K562 (cell line): ENCODE data around the gene NFE2. TPM values are rescaled to one million over a fixed set of nuclear protein-coding genes. Genes with fewer than 3 reads are reported as not detected.

Experiments
- ATAC-seq: fragments of 200-7000 bp; cut with Tn5 transposase; 3 replicates; pipeline ENCODE4 v1.9.1; 2020; ENCODE audit warnings: moderate library complexity
- BruUV-seq: library from RNA; stranded (reverse); fragments of 400-500 nt; replicated peaks from 2 replicates; lab custom pipeline; 2021; lab: Mats Ljungman, UMichigan
- CTCF ChIA-PET: fragments of 300-600 bp; formaldehyde crosslinking; extraction: SDS; loops from one replicate; lab custom pipeline; 2021; ENCODE audit warnings: low intra/inter-chr PET ratio; lab: Yijun Ruan, JAX
- POLR2A ChIA-PET: fragments of 300-600, 350-650 bp; sonication (Branson Sonifier 250); formaldehyde crosslinking; extraction: SDS; loops from one replicate; lab custom pipeline; 2021; ENCODE audit warnings: antibody characterized with exemption, inconsistent platforms; lab: Yijun Ruan, JAX
- DNase-seq, 4 experiments: peaks; one replicate each; pipeline versions ENCODE4 v3.0.0 to v3.0.0-alpha.2; 2011 to 2018; ENCODE audit warnings: low spot score in 3 of 4, mixed read lengths in 3 of 4; ENCODE audit errors: extremely low read depth in 1 of 4
- FAIRE-seq: peaks from 2 replicates; lab custom pipeline; 2011; peaks lifted over from hg19 to GRCh38; lab: Jason Lieb, UNC
- H2AFZ ChIP-seq: 2 replicates; pipeline ENCODE4 v1.6.0; 2011; ENCODE audit warnings: low read depth, low read length, control low read depth, inconsistent platforms
- H3K27ac ChIP-seq: fragments of 200-600 bp; 3 replicates; pipeline ENCODE4 v1.8.0; 2011; ENCODE audit warnings: low read depth, mild to moderate bottlenecking, control low read depth, inconsistent platforms, low read length, moderate library complexity, mixed read lengths; ENCODE audit errors: extremely low read depth
- H3K27me3 ChIP-seq, 2 experiments: fragments of 300-600 bp in 1 of 2; 2 replicates in 1 of 2; 3 replicates in 1 of 2; pipeline versions ENCODE4 v1.6.0 to v1.8.0; 2011; ENCODE audit warnings: inconsistent platforms in 2 of 2, low read length in 2 of 2, mild to moderate bottlenecking in 1 of 2, mixed read lengths in 1 of 2, moderate library complexity in 1 of 2; ENCODE audit not compliant: control insufficient read depth in 2 of 2, insufficient read depth in 2 of 2
- H3K36me3 ChIP-seq: fragments of 300-600 bp; 3 replicates; pipeline ENCODE4 v1.8.0; 2011; ENCODE audit warnings: mild to moderate bottlenecking, low read length, inconsistent platforms; ENCODE audit not compliant: control insufficient read depth, insufficient read depth
- H3K4me1 ChIP-seq, 2 experiments: fragments of 200-600 bp in 1 of 2; replicated peaks in 1 of 2; 2 replicates in 1 of 2; 3 replicates in 1 of 2; pipeline versions ENCODE4 v1.5.1 to v1.8.0; 2011; ENCODE audit warnings: inconsistent platforms in 2 of 2, low read length in 2 of 2, mild to moderate bottlenecking in 1 of 2, mixed read lengths in 1 of 2, moderate library complexity in 1 of 2; ENCODE audit not compliant: control insufficient read depth in 2 of 2, insufficient read depth in 2 of 2
- H3K4me2 ChIP-seq: 2 replicates; pipeline ENCODE4 v1.6.1; 2011; ENCODE audit warnings: low read length, control low read depth, inconsistent platforms, mixed read lengths; ENCODE audit not compliant: insufficient read depth
- H3K4me3 ChIP-seq: fragments of 200-600 bp; sonication (generic), shearing (Covaris generic); 2 replicates; pipeline ENCODE4 v1.5.1; 2016; ENCODE audit warnings: control low read depth, inconsistent platforms
- H3K79me2 ChIP-seq: fragments of 200-600 bp; 3 replicates; pipeline ENCODE4 v1.8.0; 2011; ENCODE audit warnings: low read length, inconsistent platforms; ENCODE audit not compliant: control insufficient read depth, insufficient read depth
- H3K9ac ChIP-seq, 2 experiments: 2 replicates each; pipeline versions ENCODE4 v1.6.0 to v1.6.1; 2011; ENCODE audit warnings: low read depth in 2 of 2, low read length in 2 of 2, control low read depth in 1 of 2, inconsistent platforms in 1 of 2, mild to moderate bottlenecking in 1 of 2, mixed read lengths in 1 of 2; ENCODE audit not compliant: insufficient read depth in 1 of 2
- H3K9me1 ChIP-seq: one replicate; pipeline ENCODE4 v1.6.0; 2011; ENCODE audit warnings: inconsistent platforms, mild to moderate bottlenecking, low read length, moderate library complexity; ENCODE audit not compliant: control insufficient read depth, insufficient read depth
- H3K9me3 ChIP-seq: replicated peaks from 2 replicates; pipeline ENCODE4 v1.5.1; 2011; ENCODE audit warnings: low read depth, low read length, inconsistent platforms; ENCODE audit not compliant: control insufficient read depth, insufficient read depth
- H4K20me1 ChIP-seq: replicated peaks from 2 replicates; pipeline ENCODE4 v1.6.1; 2011; ENCODE audit warnings: low read length, inconsistent platforms, mixed read lengths; ENCODE audit not compliant: control insufficient read depth, insufficient read depth
- ADNP ChIP-seq: fragments of 200-800 bp; sonication (Bioruptor generic); IDR thresholded peaks from 2 replicates; pipeline ENCODE4 v1.6.1; 2016; ENCODE audit warnings: missing genetic modification characterization, missing compliant biosample characterization
- DPF2 ChIP-seq: fragments of 450-650 bp; IDR thresholded peaks from 2 replicates; pipeline ENCODE4 v1.6.1; 2016
- HNRNPL ChIP-seq: fragments of 200-400 bp; formaldehyde crosslinking; IDR thresholded peaks from 2 replicates; pipeline ENCODE4 v1.6.1; 2017; ENCODE audit warnings: low read depth, mild to moderate bottlenecking, low read length
- MED1 ChIP-seq: sonication (generic); formaldehyde crosslinking; IDR thresholded peaks from 2 replicates; pipeline ENCODE4 v1.8.1; 2023; ENCODE audit warnings: missing genetic modification reagents, borderline replicate concordance
- NBN ChIP-seq: fragments of 450-650 bp; IDR thresholded peaks from 2 replicates; pipeline ENCODE4 v1.6.1; 2016; ENCODE audit warnings: low read depth, mild to moderate bottlenecking
- NELFE ChIP-seq: IDR thresholded peaks from 2 replicates; pipeline ENCODE4 v1.6.1; 2011; ENCODE audit warnings: mild to moderate bottlenecking; ENCODE audit not compliant: insufficient read depth, insufficient read length
- NFE2 ChIP-seq: IDR thresholded peaks from 2 replicates; pipeline ENCODE4 v1.6.1; 2014; ENCODE audit warnings: antibody characterized with exemption, low read depth
- POLR2AphosphoS2 ChIP-seq: IDR thresholded peaks from 2 replicates; pipeline ENCODE4 v1.6.1; 2012; ENCODE audit warnings: low read length, improper control_type of control experiment
- WGBS: fragments of 100-300 bp; shearing (Covaris generic); methylation state at CpG from one replicate; pipeline ENCODE4 v1.1.6; 2016; ENCODE audit warnings: low coverage, mixed read lengths; ENCODE audit not compliant: insufficient coverage; ENCODE audit errors: missing lambda C conversion rate; 5-methylcytosine and 5-hydroxymethylcytosine counted together
- in situ Hi-C: fragments of 300-500 bp; cut with MboI; formaldehyde crosslinking; loops from 4 replicates; pipeline ENCODE4 v1.15.0; 2018; ENCODE audit warnings: inconsistent platforms, mixed read lengths
- intact Hi-C: fragments of 100-400 bp; cut with micrococcal nuclease; formaldehyde crosslinking; loops from 2 replicates; pipeline ENCODE4 v1.14.2; 2022
- polyA plus RNA-seq, 8 experiments: library from polyadenylated mRNA; depleted of rRNA in 4 of 8; stranded (reverse) in 5 of 8; unstranded in 3 of 8; fragments of >200 nt; fragmentation: Nextera tagmentation in 2 of 8; fragmentation: Illumina TruSeq in 1 of 8; extraction: Ambion mirVana in 2 of 8; extraction: Trizol in 1 of 8; gene quantifications; 2 replicates each; pipeline versions ENCODE4 v1.2.1 to v1.2.3, GENCODE V29; 2011 to 2014; ENCODE audit warnings: inconsistent platforms in 1 of 8, missing spikeins in 1 of 8
- total RNA-seq, 7 experiments: library from RNA; depleted of rRNA in 6 of 7; stranded (reverse); fragments of >200 nt in 6 of 7; fragmentation: Illumina TruSeq in 2 of 7; extraction: Trizol in 2 of 7; gene quantifications; 2 replicates each; pipeline versions ENCODE4 v1.2.1 to v1.2.3, GENCODE V29; 2011 to 2021; ENCODE audit warnings: low replicate concordance in 1 of 7
- TF ChIP-seq, protein P1 (sequence below): IDR thresholded peaks from 2 replicates; pipeline ENCODE4 v1.6.1; 2011; ENCODE audit warnings: borderline replicate concordance, low read depth, mild to moderate bottlenecking, moderate library complexity, low read length; ENCODE audit not compliant: insufficient read depth, poor library complexity, severe bottlenecking
- TF ChIP-seq, protein P2 (sequence below): IDR thresholded peaks from 2 replicates; pipeline ENCODE4 v1.6.1; 2012; ENCODE audit warnings: low read depth, low read length, improper control_type of control experiment, borderline replicate concordance
- TF ChIP-seq, protein P3 (sequence below): sonication (generic); formaldehyde crosslinking; IDR thresholded peaks from 2 replicates; pipeline ENCODE4 v1.8.1; 2023; ENCODE audit warnings: mild to moderate bottlenecking, missing genetic modification reagents
- TF ChIP-seq, protein P4 (sequence below): fragments of 450-650 bp; conservative IDR thresholded peaks from 2 replicates; pipeline ENCODE4 v1.6.1; 2016; ENCODE audit warnings: missing genetic modification characterization, low read depth, mild to moderate bottlenecking, missing compliant biosample characterization, moderate library complexity
- TF ChIP-seq, protein P5 (sequence below): sonication (generic); formaldehyde crosslinking; IDR thresholded peaks from 2 replicates; pipeline ENCODE4 v1.8.0; 2022; ENCODE audit warnings: mild to moderate bottlenecking, low read depth, missing genetic modification reagents

Gene NFE2
- total and polyA plus RNA-seq, 9 of the 15 experiments (the other 6 are each of a cell fraction or from before 2014, with no cell fraction given), result 12.3 to 282 (median 208) TPM

DNA sequence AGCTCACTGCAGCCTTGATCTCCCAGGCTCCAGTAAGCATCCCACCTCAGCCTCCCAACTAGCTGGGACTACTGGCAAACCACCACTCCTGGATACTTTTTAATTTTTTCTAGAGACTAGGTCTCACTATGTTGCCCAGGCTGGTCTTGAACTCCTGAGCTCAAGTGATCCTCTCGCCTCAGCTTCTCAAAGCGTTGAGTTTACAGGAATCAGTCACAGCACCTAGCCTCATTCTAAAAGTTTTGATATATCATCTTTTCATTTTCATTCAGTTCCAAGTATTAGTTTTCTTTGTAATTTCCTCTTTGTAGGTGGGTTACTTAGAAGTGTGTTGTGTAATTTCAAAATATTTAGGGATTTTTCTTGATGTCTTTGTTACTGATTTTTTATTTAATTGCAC is 30.5 kb downstream of the NFE2 start (continued):
- TF ChIP-seq, protein P1, sequence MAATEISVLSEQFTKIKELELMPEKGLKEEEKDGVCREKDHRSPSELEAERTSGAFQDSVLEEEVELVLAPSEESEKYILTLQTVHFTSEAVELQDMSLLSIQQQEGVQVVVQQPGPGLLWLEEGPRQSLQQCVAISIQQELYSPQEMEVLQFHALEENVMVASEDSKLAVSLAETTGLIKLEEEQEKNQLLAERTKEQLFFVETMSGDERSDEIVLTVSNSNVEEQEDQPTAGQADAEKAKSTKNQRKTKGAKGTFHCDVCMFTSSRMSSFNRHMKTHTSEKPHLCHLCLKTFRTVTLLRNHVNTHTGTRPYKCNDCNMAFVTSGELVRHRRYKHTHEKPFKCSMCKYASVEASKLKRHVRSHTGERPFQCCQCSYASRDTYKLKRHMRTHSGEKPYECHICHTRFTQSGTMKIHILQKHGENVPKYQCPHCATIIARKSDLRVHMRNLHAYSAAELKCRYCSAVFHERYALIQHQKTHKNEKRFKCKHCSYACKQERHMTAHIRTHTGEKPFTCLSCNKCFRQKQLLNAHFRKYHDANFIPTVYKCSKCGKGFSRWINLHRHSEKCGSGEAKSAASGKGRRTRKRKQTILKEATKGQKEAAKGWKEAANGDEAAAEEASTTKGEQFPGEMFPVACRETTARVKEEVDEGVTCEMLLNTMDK, result no peak
- TF ChIP-seq MED1 (CRISPR knock-in tag), result no peak
- no peak for TF ChIP-seq NBN
- no peak for TF ChIP-seq NELFE
- TF ChIP-seq, all 486 proteins: peak for 0

DNA sequence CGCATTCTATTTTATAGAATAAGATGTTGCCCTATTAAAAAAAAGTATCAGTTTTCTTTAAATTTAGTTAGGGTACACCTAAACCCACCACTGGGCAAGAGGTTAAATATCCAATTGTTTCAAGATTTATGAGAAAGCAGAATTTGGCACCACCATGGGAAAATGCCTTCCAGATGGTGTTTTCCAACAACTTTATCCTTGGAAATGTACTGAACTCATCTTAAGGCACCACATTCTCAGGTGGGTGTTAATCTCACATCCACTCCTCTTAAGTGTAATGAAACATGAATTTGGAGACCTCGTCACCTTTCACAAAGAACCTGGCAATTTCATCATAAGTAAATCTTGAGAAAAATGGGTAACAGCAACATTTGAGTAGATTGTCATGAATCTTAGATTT is 34.0 kb downstream of the NFE2 start:
- Histone ChIP-seq H4K20me1 (no peaks in the 10 kb centered on the region), H2AFZ (no peak overlapping the region), H3K4me3 (no peak overlapping the region), H3K27me3 (no peaks in the 10 kb centered on the region), H3K9ac (no peak overlapping the region), H3K9me3 (no peaks in the 10 kb centered on the region), H3K4me2 (no peak overlapping the region), H3K79me2 (peaks cover 16% of the 10 kb centered on the region), H3K9me1 (no peaks in the 10 kb centered on the region), H3K27ac (no peak overlapping the region), H3K4me1 (peaks cover 19 to 21% of the 10 kb centered on the region in 2 experiments; a peak in 4 of 5 replicates), H3K36me3 (no peaks in the 10 kb centered on the region; the same call in 2 of the 3 replicates)
- ATAC-seq (no peak), FAIRE-seq (no peak), DNase-seq (no peak)
- intact Hi-C loops, result no loop called here
- 87% methylated on average over 2 of the region's 2 CpGs for WGBS
- ChIA-PET POLR2A (interaction anchor here (5.7 kb wide), 1 partner anchor 13 kb away, joined by 46 read pairs; the partner anchor contains the start of genes CBX5 and HNRNPA1), CTCF (no interaction called here)
- in situ Hi-C loops, result no loop called here
- no TSS peak for BruUV-seq
- no peak for TF ChIP-seq DPF2
- TF ChIP-seq ADNP (tag), result no peak
- TF ChIP-seq, protein P2, sequence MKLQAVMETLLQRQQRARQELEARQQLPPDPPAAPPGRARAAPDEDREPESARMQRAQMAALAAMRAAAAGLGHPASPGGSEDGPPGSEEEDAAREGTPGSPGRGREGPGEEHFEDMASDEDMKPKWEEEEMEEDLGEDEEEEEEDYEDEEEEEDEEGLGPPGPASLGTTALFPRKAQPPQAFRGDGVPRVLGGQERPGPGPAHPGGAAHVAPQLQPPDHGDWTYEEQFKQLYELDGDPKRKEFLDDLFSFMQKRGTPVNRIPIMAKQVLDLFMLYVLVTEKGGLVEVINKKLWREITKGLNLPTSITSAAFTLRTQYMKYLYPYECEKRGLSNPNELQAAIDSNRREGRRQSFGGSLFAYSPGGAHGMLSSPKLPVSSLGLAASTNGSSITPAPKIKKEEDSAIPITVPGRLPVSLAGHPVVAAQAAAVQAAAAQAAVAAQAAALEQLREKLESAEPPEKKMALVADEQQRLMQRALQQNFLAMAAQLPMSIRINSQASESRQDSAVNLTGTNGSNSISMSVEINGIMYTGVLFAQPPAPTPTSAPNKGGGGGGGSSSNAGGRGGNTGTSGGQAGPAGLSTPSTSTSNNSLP, result no peak
- TF ChIP-seq POLR2AphosphoS2, result no peak
- TF ChIP-seq, protein P3, sequence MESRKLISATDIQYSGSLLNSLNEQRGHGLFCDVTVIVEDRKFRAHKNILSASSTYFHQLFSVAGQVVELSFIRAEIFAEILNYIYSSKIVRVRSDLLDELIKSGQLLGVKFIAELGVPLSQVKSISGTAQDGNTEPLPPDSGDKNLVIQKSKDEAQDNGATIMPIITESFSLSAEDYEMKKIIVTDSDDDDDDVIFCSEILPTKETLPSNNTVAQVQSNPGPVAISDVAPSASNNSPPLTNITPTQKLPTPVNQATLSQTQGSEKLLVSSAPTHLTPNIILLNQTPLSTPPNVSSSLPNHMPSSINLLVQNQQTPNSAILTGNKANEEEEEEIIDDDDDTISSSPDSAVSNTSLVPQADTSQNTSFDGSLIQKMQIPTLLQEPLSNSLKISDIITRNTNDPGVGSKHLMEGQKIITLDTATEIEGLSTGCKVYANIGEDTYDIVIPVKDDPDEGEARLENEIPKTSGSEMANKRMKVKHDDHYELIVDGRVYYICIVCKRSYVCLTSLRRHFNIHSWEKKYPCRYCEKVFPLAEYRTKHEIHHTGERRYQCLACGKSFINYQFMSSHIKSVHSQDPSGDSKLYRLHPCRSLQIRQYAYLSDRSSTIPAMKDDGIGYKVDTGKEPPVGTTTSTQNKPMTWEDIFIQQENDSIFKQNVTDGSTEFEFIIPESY (CRISPR knock-in tag), result no peak
- no peak for TF ChIP-seq NFE2
- TF ChIP-seq HNRNPL, result no peak
- TF ChIP-seq, protein P4, sequence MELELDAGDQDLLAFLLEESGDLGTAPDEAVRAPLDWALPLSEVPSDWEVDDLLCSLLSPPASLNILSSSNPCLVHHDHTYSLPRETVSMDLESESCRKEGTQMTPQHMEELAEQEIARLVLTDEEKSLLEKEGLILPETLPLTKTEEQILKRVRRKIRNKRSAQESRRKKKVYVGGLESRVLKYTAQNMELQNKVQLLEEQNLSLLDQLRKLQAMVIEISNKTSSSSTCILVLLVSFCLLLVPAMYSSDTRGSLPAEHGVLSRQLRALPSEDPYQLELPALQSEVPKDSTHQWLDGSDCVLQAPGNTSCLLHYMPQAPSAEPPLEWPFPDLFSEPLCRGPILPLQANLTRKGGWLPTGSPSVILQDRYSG (tag), result no peak
- TF ChIP-seq, protein P5, sequence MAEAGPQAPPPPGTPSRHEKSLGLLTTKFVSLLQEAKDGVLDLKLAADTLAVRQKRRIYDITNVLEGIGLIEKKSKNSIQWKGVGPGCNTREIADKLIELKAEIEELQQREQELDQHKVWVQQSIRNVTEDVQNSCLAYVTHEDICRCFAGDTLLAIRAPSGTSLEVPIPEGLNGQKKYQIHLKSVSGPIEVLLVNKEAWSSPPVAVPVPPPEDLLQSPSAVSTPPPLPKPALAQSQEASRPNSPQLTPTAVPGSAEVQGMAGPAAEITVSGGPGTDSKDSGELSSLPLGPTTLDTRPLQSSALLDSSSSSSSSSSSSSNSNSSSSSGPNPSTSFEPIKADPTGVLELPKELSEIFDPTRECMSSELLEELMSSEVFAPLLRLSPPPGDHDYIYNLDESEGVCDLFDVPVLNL (CRISPR knock-in tag), result no peak
